Sigmoid colon (tissue), 4 donors: ENCODE measurements around the gene RAC2.

Source experiments
- EP300 ChIP-seq, 4 donors: sonication (generic); formaldehyde crosslinking; IDR thresholded peaks; one replicate each; pipeline ENCODE4 v1.6.1; 2017; ENCODE audit warnings: antibody characterized with exemption in 4 of 4
- POLR2A ChIP-seq, 2 donors: fragments of 450-650 bp; IDR thresholded peaks; one replicate each; pipeline ENCODE4 v1.6.1; 2016; ENCODE audit warnings: antibody characterized with exemption in 2 of 2, mild to moderate bottlenecking in 2 of 2, moderate library complexity in 2 of 2
- POLR2AphosphoS5 ChIP-seq, 4 donors: sonication (generic); formaldehyde crosslinking; IDR thresholded peaks; one replicate each; pipeline ENCODE4 v1.6.1; 2017; ENCODE audit warnings: antibody characterized with exemption in 4 of 4
- TF ChIP-seq, protein P1 (sequence below), 4 experiments: fragments of 450-650 bp in 3 of 4; fragments of 200-600 bp in 1 of 4; IDR thresholded peaks; one replicate each; pipeline ENCODE4 v1.5.1; 2016 to 2019; ENCODE audit warnings: antibody characterized with exemption in 4 of 4, mild to moderate bottlenecking in 3 of 4, moderate library complexity in 2 of 4

- TF ChIP-seq, protein P1, sequence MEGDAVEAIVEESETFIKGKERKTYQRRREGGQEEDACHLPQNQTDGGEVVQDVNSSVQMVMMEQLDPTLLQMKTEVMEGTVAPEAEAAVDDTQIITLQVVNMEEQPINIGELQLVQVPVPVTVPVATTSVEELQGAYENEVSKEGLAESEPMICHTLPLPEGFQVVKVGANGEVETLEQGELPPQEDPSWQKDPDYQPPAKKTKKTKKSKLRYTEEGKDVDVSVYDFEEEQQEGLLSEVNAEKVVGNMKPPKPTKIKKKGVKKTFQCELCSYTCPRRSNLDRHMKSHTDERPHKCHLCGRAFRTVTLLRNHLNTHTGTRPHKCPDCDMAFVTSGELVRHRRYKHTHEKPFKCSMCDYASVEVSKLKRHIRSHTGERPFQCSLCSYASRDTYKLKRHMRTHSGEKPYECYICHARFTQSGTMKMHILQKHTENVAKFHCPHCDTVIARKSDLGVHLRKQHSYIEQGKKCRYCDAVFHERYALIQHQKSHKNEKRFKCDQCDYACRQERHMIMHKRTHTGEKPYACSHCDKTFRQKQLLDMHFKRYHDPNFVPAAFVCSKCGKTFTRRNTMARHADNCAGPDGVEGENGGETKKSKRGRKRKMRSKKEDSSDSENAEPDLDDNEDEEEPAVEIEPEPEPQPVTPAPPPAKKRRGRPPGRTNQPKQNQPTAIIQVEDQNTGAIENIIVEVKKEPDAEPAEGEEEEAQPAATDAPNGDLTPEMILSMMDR (IDR thresholded peaks at IDR 0.05): no peak
- TF ChIP-seq POLR2A (IDR thresholded peaks at IDR 0.05): no peak
- TF ChIP-seq POLR2AphosphoS5 (IDR thresholded peaks at IDR 0.05): no peak
- no peak for TF ChIP-seq EP300 (IDR thresholded peaks at IDR 0.05)
Measured at GRCh38 chr22:37278261-37278660, 34.2 kb upstream of the RAC2 start.
